GM23338 (cell line): Measurements from ENCODE around the gene NTM.

Experiments used
- EZH2 ChIP-seq: fragments of 200-600 bp; sonication (generic); IDR thresholded peaks from one replicate; pipeline ENCODE4 v1.8.0; 2017; ENCODE audit warnings: antibody characterized with exemption, mild to moderate bottlenecking, low read depth; ENCODE audit not compliant: unreplicated experiment
- EZH2phosphoT487 ChIP-seq: fragments of 200-600 bp; sonication (generic); IDR thresholded peaks from one replicate; pipeline ENCODE4 v1.8.1; 2018; ENCODE audit warnings: antibody characterized with exemption; ENCODE audit not compliant: unreplicated experiment
- POLR2AphosphoS5 ChIP-seq: IDR thresholded peaks from 2 replicates; pipeline ENCODE4 v1.6.1; 2016; ENCODE audit warnings: antibody characterized with exemption, low read depth
- TF ChIP-seq, protein P1 (sequence below), 2 experiments: fragments of 200-600 bp in 1 of 2; sonication (generic) in 1 of 2; conservative IDR thresholded peaks; 2 replicates each; pipeline versions ENCODE4 v1.5.1 to v1.6.1; 2016 to 2017; ENCODE audit warnings: antibody characterized with exemption in 2 of 2, low read depth in 2 of 2, mild to moderate bottlenecking in 2 of 2, moderate library complexity in 1 of 2
- TF ChIP-seq, protein P2 (sequence below): IDR thresholded peaks from one replicate; pipeline ENCODE4 v1.6.1; 2018; ENCODE audit warnings: antibody characterized with exemption; ENCODE audit not compliant: unreplicated experiment

- no peak for TF ChIP-seq EZH2
- TF ChIP-seq, protein P1, sequence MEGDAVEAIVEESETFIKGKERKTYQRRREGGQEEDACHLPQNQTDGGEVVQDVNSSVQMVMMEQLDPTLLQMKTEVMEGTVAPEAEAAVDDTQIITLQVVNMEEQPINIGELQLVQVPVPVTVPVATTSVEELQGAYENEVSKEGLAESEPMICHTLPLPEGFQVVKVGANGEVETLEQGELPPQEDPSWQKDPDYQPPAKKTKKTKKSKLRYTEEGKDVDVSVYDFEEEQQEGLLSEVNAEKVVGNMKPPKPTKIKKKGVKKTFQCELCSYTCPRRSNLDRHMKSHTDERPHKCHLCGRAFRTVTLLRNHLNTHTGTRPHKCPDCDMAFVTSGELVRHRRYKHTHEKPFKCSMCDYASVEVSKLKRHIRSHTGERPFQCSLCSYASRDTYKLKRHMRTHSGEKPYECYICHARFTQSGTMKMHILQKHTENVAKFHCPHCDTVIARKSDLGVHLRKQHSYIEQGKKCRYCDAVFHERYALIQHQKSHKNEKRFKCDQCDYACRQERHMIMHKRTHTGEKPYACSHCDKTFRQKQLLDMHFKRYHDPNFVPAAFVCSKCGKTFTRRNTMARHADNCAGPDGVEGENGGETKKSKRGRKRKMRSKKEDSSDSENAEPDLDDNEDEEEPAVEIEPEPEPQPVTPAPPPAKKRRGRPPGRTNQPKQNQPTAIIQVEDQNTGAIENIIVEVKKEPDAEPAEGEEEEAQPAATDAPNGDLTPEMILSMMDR (conservative IDR thresholded peaks at IDR 0.05; ENCODE audit: low read depth in 2 of 2), result no peak
- TF ChIP-seq POLR2AphosphoS5, result no peak
- TF ChIP-seq, protein P2, sequence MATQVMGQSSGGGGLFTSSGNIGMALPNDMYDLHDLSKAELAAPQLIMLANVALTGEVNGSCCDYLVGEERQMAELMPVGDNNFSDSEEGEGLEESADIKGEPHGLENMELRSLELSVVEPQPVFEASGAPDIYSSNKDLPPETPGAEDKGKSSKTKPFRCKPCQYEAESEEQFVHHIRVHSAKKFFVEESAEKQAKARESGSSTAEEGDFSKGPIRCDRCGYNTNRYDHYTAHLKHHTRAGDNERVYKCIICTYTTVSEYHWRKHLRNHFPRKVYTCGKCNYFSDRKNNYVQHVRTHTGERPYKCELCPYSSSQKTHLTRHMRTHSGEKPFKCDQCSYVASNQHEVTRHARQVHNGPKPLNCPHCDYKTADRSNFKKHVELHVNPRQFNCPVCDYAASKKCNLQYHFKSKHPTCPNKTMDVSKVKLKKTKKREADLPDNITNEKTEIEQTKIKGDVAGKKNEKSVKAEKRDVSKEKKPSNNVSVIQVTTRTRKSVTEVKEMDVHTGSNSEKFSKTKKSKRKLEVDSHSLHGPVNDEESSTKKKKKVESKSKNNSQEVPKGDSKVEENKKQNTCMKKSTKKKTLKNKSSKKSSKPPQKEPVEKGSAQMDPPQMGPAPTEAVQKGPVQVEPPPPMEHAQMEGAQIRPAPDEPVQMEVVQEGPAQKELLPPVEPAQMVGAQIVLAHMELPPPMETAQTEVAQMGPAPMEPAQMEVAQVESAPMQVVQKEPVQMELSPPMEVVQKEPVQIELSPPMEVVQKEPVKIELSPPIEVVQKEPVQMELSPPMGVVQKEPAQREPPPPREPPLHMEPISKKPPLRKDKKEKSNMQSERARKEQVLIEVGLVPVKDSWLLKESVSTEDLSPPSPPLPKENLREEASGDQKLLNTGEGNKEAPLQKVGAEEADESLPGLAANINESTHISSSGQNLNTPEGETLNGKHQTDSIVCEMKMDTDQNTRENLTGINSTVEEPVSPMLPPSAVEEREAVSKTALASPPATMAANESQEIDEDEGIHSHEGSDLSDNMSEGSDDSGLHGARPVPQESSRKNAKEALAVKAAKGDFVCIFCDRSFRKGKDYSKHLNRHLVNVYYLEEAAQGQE, result no peak
- no peak for TF ChIP-seq EZH2phosphoT487
These were observed 262.6 kb downstream of the NTM start for GRCh38 chr11:131632971-131633370.
